PC-9 (cell line): ENCODE measurements around the gene RER1.

ENCODE experiments used
- CTCF ChIP-seq: fragments of 200-600 bp; sonication (generic); conservative IDR thresholded peaks from 2 replicates; pipeline ENCODE4 v1.6.1; 2017; ENCODE audit warnings: mixed run types, antibody characterized with exemption, mild to moderate bottlenecking, moderate library complexity
- EZH2 ChIP-seq: fragments of 200-600 bp; sonication (generic); IDR thresholded peaks from 2 replicates; pipeline ENCODE4 v1.8.0; 2017; ENCODE audit warnings: antibody characterized with exemption, low read depth

GRCh38 chr1:2350501-2350900 lies 41.1 kb upstream of the RER1 start:
- TF ChIP-seq CTCF (no peak), EZH2 (no peak)
